GM12872 (cell line): ENCODE measurements around the gene PDZK1IP1.

Source experiments
- CTCF ChIP-seq: IDR thresholded peaks from 3 replicates; pipeline ENCODE4 v1.5.1; 2011; ENCODE audit warnings: low read depth, mild to moderate bottlenecking, low read length, moderate library complexity; ENCODE audit not compliant: insufficient read depth

The PDZK1IP1 gene

GRCh38 chr1:47190509-47190855 lies 646 bp upstream of the PDZK1IP1 start:
- TF ChIP-seq CTCF, result no peak

GRCh38 chr1:47188791-47189785 lies 748 bp downstream of the PDZK1IP1 start:
- TF ChIP-seq CTCF, result no peak

DNA sequence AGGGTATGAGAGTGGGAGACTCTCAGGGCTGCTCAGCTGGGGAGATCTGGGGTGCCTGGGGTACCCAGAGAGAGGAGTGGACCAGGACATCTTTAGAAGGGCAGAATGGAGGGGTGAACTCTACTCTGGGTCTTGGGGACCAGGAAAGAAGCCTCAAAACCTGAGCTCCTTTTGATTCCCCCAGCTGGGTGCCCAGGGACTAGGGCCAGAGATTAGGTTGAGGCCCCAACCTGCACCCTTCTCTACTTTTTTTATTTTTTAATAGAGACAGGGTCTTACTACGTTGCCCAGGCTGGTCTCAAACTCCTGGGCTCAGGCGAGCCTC lies 1.9 kb downstream of the PDZK1IP1 start:
- no peak for TF ChIP-seq CTCF

DNA sequence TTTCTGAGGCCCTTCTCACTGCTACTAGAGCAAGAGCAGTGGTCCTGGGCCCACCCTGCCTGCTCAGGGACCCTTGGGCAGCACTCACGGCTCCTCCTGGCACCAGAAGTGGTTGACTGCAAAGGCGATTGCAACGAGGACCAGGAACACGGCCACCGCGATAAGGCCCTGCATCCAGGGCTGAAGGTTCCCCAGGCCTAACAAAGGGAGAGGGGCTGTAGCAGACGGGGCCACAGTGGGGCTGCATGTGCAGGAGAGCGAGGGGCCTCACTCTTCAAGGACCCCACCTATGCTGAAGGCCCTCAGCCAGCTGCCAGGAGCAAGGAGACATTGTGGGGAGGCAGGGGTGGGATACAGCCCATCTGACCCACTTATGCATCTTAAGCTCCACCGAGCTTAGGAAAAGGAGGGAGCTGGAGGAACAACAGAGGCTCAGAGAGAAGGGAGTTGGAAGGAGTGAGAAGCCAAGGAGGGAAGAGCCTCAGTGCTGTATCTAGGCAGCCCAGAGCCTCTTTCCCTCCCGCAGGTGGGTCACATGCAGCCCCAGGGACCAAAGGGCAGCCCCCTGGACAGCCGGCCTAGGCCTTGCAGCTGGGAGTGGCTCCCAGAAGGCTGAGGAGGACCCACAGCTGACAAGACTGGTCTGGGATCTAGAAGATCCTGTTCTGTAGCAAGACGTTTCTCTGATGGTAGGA lies 2.5 kb downstream of the PDZK1IP1 start:
- TF ChIP-seq CTCF, result no peak

DNA sequence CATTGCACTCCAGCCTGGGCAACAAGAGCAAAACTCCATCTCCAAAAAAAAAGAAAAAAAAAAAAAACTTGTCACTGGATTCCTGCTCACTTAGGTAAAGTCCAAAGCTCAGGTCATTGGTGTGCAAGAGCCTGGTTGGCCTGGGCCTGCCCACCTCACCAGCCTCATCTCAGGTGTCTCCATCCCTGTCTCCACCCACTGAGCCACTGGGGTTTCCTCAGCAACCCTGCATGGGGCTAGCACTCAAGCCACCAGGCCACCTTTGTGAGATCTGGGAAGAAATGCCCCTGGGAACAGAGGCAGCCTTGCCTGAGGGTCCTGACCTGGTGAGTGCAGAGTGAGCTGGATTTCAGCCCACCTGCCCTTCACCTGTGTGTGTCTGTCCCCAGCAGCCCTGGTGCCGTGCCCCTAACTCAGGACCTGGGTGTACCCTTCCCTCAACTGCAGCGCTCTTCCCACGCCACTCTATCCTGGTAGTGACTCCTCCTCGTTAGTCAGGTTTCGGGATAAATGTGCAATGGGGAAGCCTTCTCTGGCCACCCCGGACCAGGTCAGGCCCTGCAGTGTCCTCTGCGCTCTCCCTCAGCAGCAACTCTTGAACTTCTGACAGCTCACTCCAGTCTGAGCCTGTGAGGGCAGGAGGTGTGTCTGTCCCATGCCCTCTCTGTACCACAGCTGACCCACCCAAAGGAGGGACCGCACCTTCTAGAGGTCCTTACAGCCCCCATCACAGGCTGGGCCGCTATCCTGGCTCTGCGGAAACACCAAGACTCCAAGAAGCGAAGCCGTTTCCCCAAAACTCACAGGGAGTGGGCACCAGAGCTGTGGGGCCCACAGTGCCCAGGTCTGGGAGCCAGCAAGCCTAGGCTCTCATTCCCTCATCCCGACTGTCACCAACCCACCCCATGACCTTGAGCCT lies 3.3 kb downstream of the PDZK1IP1 start:
- TF ChIP-seq CTCF, result no peak

GRCh38 chr1:47184822-47185677 lies 4.8 kb downstream of the PDZK1IP1 start:
- TF ChIP-seq CTCF, result no peak
